GM23338 (cell line): ENCODE results near the gene TMCO4. TPM values are rescaled to one million over a fixed set of nuclear protein-coding genes. Genes with fewer than 3 reads are reported as not detected.

Source experiments
- ATAC-seq: fragments of 200-7000 bp; cut with Tn5 transposase; 3 replicates; pipeline ENCODE4 v1.9.1; 2020
- DNase-seq: peaks from one replicate; pipeline ENCODE4 v3.0.0-alpha.2; 2015; ENCODE audit warnings: low spot score
- H2AFZ ChIP-seq: fragments of 200-600 bp; sonication (generic); 2 replicates; pipeline ENCODE4 v1.8.0; 2016; ENCODE audit warnings: antibody characterized with exemption, mild to moderate bottlenecking, moderate library complexity
- H3F3A ChIP-seq: fragments of 200-600 bp; sonication (generic); replicated peaks from 2 replicates; pipeline ENCODE4 v1.8.0; 2017; ENCODE audit warnings: antibody characterized with exemption, mixed run types, low read depth
- H3K27ac ChIP-seq: fragments of 200-600 bp; sonication (generic); 2 replicates; pipeline ENCODE4 v1.6.1; 2016; ENCODE audit warnings: low read depth
- H3K27me3 ChIP-seq: fragments of 200-600 bp; sonication (generic); 2 replicates; pipeline ENCODE4 v1.8.0; 2016; ENCODE audit warnings: mild to moderate bottlenecking, mixed run types, moderate library complexity; ENCODE audit not compliant: insufficient read depth
- H3K36me3 ChIP-seq: fragments of 200-600 bp; sonication (generic); 2 replicates; pipeline ENCODE4 v1.8.0; 2016; ENCODE audit warnings: mild to moderate bottlenecking; ENCODE audit not compliant: insufficient read depth
- H3K4me1 ChIP-seq: fragments of 200-600 bp; sonication (generic); 2 replicates; pipeline ENCODE4 v1.8.0; 2016; ENCODE audit warnings: mild to moderate bottlenecking, moderate library complexity; ENCODE audit not compliant: insufficient read depth
- H3K4me2 ChIP-seq: fragments of 200-600 bp; sonication (generic); 2 replicates; pipeline ENCODE4 v1.7.1; 2017; ENCODE audit warnings: mixed run types
- H3K4me3 ChIP-seq: fragments of 200-600 bp; sonication (generic); 2 replicates; pipeline ENCODE4 v1.6.1; 2016; ENCODE audit warnings: mixed run types
- H3K79me2 ChIP-seq: fragments of 200-600 bp; sonication (generic); replicated peaks from 2 replicates; pipeline ENCODE4 v1.8.0; 2017; ENCODE audit warnings: mild to moderate bottlenecking; ENCODE audit not compliant: insufficient read depth
- H3K9me2 ChIP-seq: fragments of 200-600 bp; sonication (generic); 2 replicates; pipeline ENCODE4 v1.8.0; 2017; ENCODE audit not compliant: insufficient read depth
- H4K20me1 ChIP-seq: fragments of 200-600 bp; sonication (generic); replicated peaks from 2 replicates; pipeline ENCODE4 v1.8.0; 2017; ENCODE audit warnings: mild to moderate bottlenecking; ENCODE audit not compliant: insufficient read depth
- H3K27ac Mint-ChIP-seq: 2 replicates; pipeline ENCODE4 v1.8.0; 2020; ENCODE audit warnings: inconsistent platforms, mild to moderate bottlenecking, moderate library complexity, mixed read lengths
- H3K27me3 Mint-ChIP-seq: 3 replicates; pipeline ENCODE4 v1.8.0; 2022; ENCODE audit warnings: low read depth, mild to moderate bottlenecking, moderate library complexity, mixed read lengths, inconsistent platforms; ENCODE audit not compliant: insufficient read depth, poor library complexity
- H3K36me3 Mint-ChIP-seq: 3 replicates; pipeline ENCODE4 v1.8.0; 2021; ENCODE audit warnings: low read depth, mild to moderate bottlenecking, inconsistent platforms, moderate library complexity, mixed read lengths
- H3K4me1 Mint-ChIP-seq: 3 replicates; pipeline ENCODE4 v1.8.0; 2020; ENCODE audit warnings: mild to moderate bottlenecking, inconsistent platforms, mixed read lengths
- H3K4me3 Mint-ChIP-seq: 3 replicates; pipeline ENCODE4 v1.8.0; 2021; ENCODE audit warnings: moderate library complexity, mild to moderate bottlenecking, inconsistent platforms, mixed read lengths
- H3K9me3 Mint-ChIP-seq: 3 replicates; pipeline ENCODE4 v1.8.0; 2020; ENCODE audit warnings: moderate library complexity, mild to moderate bottlenecking, inconsistent platforms, mixed read lengths
- CREB1 ChIP-seq: fragments of 250-450 bp; sonication (Bioruptor Pico); IDR thresholded peaks from 2 replicates; pipeline ENCODE4 v1.5.0; 2020; ENCODE audit warnings: low read depth, mild to moderate bottlenecking, moderate library complexity
- EZH2 ChIP-seq: fragments of 200-600 bp; sonication (generic); IDR thresholded peaks from one replicate; pipeline ENCODE4 v1.8.0; 2017; ENCODE audit warnings: antibody characterized with exemption, mild to moderate bottlenecking, low read depth; ENCODE audit not compliant: unreplicated experiment
- EZH2phosphoT487 ChIP-seq: fragments of 200-600 bp; sonication (generic); IDR thresholded peaks from one replicate; pipeline ENCODE4 v1.8.1; 2018; ENCODE audit warnings: antibody characterized with exemption; ENCODE audit not compliant: unreplicated experiment
- JUNB ChIP-seq: IDR thresholded peaks from one replicate; pipeline ENCODE4 v1.6.1; 2016; ENCODE audit warnings: antibody characterized with exemption; ENCODE audit not compliant: unreplicated experiment
- NANOG ChIP-seq: IDR thresholded peaks from 2 replicates; pipeline ENCODE4 v1.6.1; 2016; ENCODE audit warnings: antibody characterized with exemption, borderline replicate concordance
- POLR2AphosphoS5 ChIP-seq: IDR thresholded peaks from 2 replicates; pipeline ENCODE4 v1.6.1; 2016; ENCODE audit warnings: antibody characterized with exemption, low read depth
- STAT1 ChIP-seq: IDR thresholded peaks from one replicate; pipeline ENCODE4 v1.6.1; 2016; ENCODE audit warnings: antibody characterized with exemption; ENCODE audit not compliant: unreplicated experiment
- ZNF114 ChIP-seq: fragments of 250-450 bp; sonication (Bioruptor Pico); IDR thresholded peaks from 2 replicates; pipeline ENCODE4 v1.5.0; 2020; ENCODE audit warnings: mild to moderate bottlenecking, moderate library complexity
- ZNF331 ChIP-seq: fragments of 250-450 bp; sonication (Bioruptor Pico); IDR thresholded peaks from 2 replicates; pipeline ENCODE4 v1.5.0; 2020; ENCODE audit warnings: low read depth, mild to moderate bottlenecking, moderate library complexity
- polyA plus RNA-seq: library from polyadenylated mRNA; unstranded; fragments of >200 nt; fragmentation: Nextera tagmentation; extraction: Ambion mirVana; gene quantifications from 2 replicates; pipeline ENCODE4 v1.2.1, GENCODE V29; 2016
- total RNA-seq: library from RNA; depleted of rRNA; stranded (reverse); fragments of >200 nt; shearing (Covaris generic); gene quantifications from 2 replicates; pipeline ENCODE4 v1.2.3, GENCODE V29; 2014
- TF ChIP-seq, protein P1 (sequence below), 2 experiments: fragments of 200-600 bp in 1 of 2; sonication (generic) in 1 of 2; conservative IDR thresholded peaks; 2 replicates each; pipeline versions ENCODE4 v1.5.1 to v1.6.1; 2016 to 2017; ENCODE audit warnings: antibody characterized with exemption in 2 of 2, low read depth in 2 of 2, mild to moderate bottlenecking in 2 of 2, moderate library complexity in 1 of 2
- TF ChIP-seq, protein P2 (sequence below): IDR thresholded peaks from 2 replicates; pipeline ENCODE4 v1.6.1; 2016; ENCODE audit warnings: antibody characterized with exemption
- TF ChIP-seq, protein P3 (sequence below): IDR thresholded peaks from one replicate; pipeline ENCODE4 v1.6.1; 2018; ENCODE audit warnings: antibody characterized with exemption; ENCODE audit not compliant: unreplicated experiment
- TF ChIP-seq, protein P4 (sequence below): fragments of 250-450 bp; sonication (Bioruptor Pico); IDR thresholded peaks from 2 replicates; pipeline ENCODE4 v1.5.0; 2020; ENCODE audit warnings: mild to moderate bottlenecking, moderate library complexity

The TMCO4 gene
- total and polyA plus RNA-seq, 2 experiments from 2014 or later, result 2.6 to 6.9 TPM

DNA sequence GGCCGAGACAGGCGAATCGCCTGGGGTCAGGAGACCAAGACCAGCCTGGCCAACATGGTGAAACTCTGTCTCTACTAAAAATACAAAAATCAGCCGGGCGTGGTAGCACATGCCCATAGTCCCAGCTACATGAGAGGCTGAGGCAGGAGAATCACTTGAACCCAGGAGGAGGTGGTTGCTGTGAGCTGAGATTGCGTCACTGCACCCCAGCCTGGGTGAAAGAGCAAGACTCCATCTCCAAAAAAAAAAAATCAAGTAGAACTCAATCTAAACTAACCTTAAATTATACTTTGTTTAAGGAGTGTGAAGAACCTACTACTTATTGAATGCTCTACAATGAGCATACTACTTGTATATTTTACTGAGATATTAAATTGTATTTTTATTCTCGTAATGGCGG is 45.8 kb upstream of the TMCO4 start:
- Histone ChIP-seq H3F3A (no peaks in the 10 kb centered on the region), H2AFZ (peak overlapping the region; percentile 47), H4K20me1 (no peaks in the 10 kb centered on the region), H3K4me2 (no peak overlapping the region), H3K79me2 (no peaks in the 10 kb centered on the region), H3K9me2 (no peaks in the 10 kb centered on the region), H3K4me1 (no peaks in the 10 kb centered on the region), H3K27me3 (no peaks in the 10 kb centered on the region), H3K27ac (no peak overlapping the region), H3K4me3 (no peak overlapping the region), H3K36me3 (no peaks in the 10 kb centered on the region)
- H3K27ac Mint-ChIP-seq, result no peak overlapping the region
- TF ChIP-seq, protein P1, sequence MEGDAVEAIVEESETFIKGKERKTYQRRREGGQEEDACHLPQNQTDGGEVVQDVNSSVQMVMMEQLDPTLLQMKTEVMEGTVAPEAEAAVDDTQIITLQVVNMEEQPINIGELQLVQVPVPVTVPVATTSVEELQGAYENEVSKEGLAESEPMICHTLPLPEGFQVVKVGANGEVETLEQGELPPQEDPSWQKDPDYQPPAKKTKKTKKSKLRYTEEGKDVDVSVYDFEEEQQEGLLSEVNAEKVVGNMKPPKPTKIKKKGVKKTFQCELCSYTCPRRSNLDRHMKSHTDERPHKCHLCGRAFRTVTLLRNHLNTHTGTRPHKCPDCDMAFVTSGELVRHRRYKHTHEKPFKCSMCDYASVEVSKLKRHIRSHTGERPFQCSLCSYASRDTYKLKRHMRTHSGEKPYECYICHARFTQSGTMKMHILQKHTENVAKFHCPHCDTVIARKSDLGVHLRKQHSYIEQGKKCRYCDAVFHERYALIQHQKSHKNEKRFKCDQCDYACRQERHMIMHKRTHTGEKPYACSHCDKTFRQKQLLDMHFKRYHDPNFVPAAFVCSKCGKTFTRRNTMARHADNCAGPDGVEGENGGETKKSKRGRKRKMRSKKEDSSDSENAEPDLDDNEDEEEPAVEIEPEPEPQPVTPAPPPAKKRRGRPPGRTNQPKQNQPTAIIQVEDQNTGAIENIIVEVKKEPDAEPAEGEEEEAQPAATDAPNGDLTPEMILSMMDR (conservative IDR thresholded peaks at IDR 0.05; ENCODE audit: low read depth in 2 of 2), result no peak
- TF ChIP-seq, protein P2, sequence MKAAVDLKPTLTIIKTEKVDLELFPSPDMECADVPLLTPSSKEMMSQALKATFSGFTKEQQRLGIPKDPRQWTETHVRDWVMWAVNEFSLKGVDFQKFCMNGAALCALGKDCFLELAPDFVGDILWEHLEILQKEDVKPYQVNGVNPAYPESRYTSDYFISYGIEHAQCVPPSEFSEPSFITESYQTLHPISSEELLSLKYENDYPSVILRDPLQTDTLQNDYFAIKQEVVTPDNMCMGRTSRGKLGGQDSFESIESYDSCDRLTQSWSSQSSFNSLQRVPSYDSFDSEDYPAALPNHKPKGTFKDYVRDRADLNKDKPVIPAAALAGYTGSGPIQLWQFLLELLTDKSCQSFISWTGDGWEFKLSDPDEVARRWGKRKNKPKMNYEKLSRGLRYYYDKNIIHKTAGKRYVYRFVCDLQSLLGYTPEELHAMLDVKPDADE, result no peak
- TF ChIP-seq EZH2phosphoT487 (no peak), ZNF114 (no peak), POLR2AphosphoS5 (no peak), CREB1 (CRISPR knock-in tag) (no peak), ZNF331 (CRISPR knock-in tag) (no peak), STAT1 (no peak), EZH2 (no peak), NANOG (no peak), JUNB (no peak)
- TF ChIP-seq, protein P3, sequence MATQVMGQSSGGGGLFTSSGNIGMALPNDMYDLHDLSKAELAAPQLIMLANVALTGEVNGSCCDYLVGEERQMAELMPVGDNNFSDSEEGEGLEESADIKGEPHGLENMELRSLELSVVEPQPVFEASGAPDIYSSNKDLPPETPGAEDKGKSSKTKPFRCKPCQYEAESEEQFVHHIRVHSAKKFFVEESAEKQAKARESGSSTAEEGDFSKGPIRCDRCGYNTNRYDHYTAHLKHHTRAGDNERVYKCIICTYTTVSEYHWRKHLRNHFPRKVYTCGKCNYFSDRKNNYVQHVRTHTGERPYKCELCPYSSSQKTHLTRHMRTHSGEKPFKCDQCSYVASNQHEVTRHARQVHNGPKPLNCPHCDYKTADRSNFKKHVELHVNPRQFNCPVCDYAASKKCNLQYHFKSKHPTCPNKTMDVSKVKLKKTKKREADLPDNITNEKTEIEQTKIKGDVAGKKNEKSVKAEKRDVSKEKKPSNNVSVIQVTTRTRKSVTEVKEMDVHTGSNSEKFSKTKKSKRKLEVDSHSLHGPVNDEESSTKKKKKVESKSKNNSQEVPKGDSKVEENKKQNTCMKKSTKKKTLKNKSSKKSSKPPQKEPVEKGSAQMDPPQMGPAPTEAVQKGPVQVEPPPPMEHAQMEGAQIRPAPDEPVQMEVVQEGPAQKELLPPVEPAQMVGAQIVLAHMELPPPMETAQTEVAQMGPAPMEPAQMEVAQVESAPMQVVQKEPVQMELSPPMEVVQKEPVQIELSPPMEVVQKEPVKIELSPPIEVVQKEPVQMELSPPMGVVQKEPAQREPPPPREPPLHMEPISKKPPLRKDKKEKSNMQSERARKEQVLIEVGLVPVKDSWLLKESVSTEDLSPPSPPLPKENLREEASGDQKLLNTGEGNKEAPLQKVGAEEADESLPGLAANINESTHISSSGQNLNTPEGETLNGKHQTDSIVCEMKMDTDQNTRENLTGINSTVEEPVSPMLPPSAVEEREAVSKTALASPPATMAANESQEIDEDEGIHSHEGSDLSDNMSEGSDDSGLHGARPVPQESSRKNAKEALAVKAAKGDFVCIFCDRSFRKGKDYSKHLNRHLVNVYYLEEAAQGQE, result no peak
- TF ChIP-seq, protein P4, sequence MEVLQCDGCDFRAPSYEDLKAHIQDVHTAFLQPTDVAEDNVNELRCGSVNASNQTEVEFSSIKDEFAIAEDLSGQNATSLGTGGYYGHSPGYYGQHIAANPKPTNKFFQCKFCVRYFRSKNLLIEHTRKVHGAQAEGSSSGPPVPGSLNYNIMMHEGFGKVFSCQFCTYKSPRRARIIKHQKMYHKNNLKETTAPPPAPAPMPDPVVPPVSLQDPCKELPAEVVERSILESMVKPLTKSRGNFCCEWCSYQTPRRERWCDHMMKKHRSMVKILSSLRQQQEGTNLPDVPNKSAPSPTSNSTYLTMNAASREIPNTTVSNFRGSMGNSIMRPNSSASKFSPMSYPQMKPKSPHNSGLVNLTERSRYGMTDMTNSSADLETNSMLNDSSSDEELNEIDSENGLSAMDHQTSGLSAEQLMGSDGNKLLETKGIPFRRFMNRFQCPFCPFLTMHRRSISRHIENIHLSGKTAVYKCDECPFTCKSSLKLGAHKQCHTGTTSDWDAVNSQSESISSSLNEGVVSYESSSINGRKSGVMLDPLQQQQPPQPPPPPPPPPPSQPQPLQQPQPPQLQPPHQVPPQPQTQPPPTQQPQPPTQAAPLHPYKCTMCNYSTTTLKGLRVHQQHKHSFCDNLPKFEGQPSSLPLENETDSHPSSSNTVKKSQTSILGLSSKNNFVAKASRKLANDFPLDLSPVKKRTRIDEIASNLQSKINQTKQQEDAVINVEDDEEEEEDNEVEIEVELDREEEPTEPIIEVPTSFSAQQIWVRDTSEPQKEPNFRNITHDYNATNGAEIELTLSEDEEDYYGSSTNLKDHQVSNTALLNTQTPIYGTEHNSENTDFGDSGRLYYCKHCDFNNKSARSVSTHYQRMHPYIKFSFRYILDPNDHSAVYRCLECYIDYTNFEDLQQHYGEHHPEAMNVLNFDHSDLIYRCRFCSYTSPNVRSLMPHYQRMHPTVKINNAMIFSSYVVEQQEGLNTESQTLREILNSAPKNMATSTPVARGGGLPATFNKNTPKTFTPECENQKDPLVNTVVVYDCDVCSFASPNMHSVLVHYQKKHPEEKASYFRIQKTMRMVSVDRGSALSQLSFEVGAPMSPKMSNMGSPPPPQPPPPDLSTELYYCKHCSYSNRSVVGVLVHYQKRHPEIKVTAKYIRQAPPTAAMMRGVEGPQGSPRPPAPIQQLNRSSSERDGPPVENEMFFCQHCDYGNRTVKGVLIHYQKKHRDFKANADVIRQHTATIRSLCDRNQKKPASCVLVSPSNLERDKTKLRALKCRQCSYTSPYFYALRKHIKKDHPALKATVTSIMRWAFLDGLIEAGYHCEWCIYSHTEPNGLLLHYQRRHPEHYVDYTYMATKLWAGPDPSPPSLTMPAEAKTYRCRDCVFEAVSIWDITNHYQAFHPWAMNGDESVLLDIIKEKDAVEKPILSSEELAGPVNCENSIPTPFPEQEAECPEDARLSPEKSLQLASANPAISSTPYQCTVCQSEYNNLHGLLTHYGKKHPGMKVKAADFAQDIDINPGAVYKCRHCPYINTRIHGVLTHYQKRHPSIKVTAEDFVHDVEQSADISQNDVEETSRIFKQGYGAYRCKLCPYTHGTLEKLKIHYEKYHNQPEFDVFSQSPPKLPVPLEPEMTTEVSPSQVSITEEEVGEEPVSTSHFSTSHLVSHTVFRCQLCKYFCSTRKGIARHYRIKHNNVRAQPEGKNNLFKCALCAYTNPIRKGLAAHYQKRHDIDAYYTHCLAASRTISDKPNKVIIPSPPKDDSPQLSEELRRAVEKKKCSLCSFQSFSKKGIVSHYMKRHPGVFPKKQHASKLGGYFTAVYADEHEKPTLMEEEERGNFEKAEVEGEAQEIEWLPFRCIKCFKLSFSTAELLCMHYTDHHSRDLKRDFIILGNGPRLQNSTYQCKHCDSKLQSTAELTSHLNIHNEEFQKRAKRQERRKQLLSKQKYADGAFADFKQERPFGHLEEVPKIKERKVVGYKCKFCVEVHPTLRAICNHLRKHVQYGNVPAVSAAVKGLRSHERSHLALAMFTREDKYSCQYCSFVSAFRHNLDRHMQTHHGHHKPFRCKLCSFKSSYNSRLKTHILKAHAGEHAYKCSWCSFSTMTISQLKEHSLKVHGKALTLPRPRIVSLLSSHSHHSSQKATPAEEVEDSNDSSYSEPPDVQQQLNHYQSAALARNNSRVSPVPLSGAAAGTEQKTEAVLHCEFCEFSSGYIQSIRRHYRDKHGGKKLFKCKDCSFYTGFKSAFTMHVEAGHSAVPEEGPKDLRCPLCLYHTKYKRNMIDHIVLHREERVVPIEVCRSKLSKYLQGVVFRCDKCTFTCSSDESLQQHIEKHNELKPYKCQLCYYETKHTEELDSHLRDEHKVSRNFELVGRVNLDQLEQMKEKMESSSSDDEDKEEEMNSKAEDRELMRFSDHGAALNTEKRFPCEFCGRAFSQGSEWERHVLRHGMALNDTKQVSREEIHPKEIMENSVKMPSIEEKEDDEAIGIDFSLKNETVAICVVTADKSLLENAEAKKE (CRISPR knock-in tag), result no peak
- no peak for ATAC-seq
- H3K36me3 Mint-ChIP-seq, result no peaks in the 10 kb centered on the region
- no peak overlapping the region for H3K4me3 Mint-ChIP-seq
- H3K9me3 Mint-ChIP-seq, result no peaks in the 10 kb centered on the region
- no peak for DNase-seq
- H3K4me1 Mint-ChIP-seq, result peaks cover 6% of the 10 kb centered on the region
- peaks cover 4% of the 10 kb centered on the region for H3K27me3 Mint-ChIP-seq
